Thyroid gland (tissue), 4 donors: ENCODE measurements around the gene COX4I2. TPM values are rescaled to one million over a fixed set of nuclear protein-coding genes. Genes with fewer than 3 reads are reported as not detected.

Experiments
- DNase-seq, 2 donors: peaks; one replicate each; pipeline ENCODE4 v3.0.0-alpha.2; 2019
- H3K27ac ChIP-seq, 3 donors: fragments of 200-600 bp; sonication (generic); 1 replicate in 2 of 3; 2 replicates in 1 of 3; pipeline ENCODE4 v1.5.1; 2016 to 2019; ENCODE audit warnings: mild to moderate bottlenecking in 1 of 3, moderate library complexity in 1 of 3
- H3K27me3 ChIP-seq: fragments of 200-600 bp; sonication (generic); one replicate; pipeline ENCODE4 v1.5.1; 2019
- H3K36me3 ChIP-seq, 2 donors: fragments of 200-600 bp; sonication (generic); one replicate each; pipeline ENCODE4 v1.5.1; 2016 to 2019
- H3K4me1 ChIP-seq, 2 donors: fragments of 200-600 bp; sonication (generic); one replicate each; pipeline ENCODE4 v1.5.1; 2017 to 2019
- H3K4me3 ChIP-seq, 3 donors: fragments of 200-600 bp; sonication (generic); replicated peaks in 1 of 3; 1 replicate in 2 of 3; 2 replicates in 1 of 3; pipeline ENCODE4 v1.5.1; 2016; ENCODE audit warnings: mild to moderate bottlenecking in 1 of 3
- H3K9me3 ChIP-seq: fragments of 200-600 bp; sonication (generic); one replicate; pipeline ENCODE4 v1.5.1; 2017
- POLR2A ChIP-seq, 2 donors: fragments of 450-650 bp; IDR thresholded peaks; one replicate each; pipeline ENCODE4 v1.6.1; 2017; ENCODE audit warnings: antibody characterized with exemption in 2 of 2, mild to moderate bottlenecking in 2 of 2, moderate library complexity in 1 of 2
- WGBS, 2 donors: methylation state at CpG; one replicate each; pipeline ENCODE4 v1.1.5; 2017; 5-methylcytosine and 5-hydroxymethylcytosine counted together
- intact Hi-C: fragments of 100-400 bp; cut with DNase I; formaldehyde crosslinking; loops from one replicate; pipeline ENCODE4 v1.15.1; 2023
- microRNA-seq: library from miRNA; unstranded; fragments of <30 nt; microRNA quantifications from one replicate; pipeline ENCODE4, GENCODE V29; 2016
- small RNA-seq: library from RNA; depleted of rRNA; stranded (forward); fragments of <200 nt; gene quantifications from one replicate; pipeline ENCODE3, GENCODE V24; 2016
- total RNA-seq, 4 donors: library from RNA; depleted of rRNA; stranded (reverse); fragments of >200 nt; gene quantifications; one replicate each; pipeline ENCODE4 v1.2.3, GENCODE V29; 2016
- TF ChIP-seq, protein P1 (sequence below), 6 experiments: fragments of 200-600 bp in 3 of 6; fragments of 450-650 bp in 3 of 6; sonication (generic) in 3 of 6; IDR thresholded peaks; one replicate each; pipeline ENCODE4 v1.5.1; 2016 to 2019; ENCODE audit warnings: antibody characterized with exemption in 6 of 6, mild to moderate bottlenecking in 2 of 6, inconsistent platforms in 1 of 6, moderate library complexity in 1 of 6

Gene COX4I2
- total RNA-seq, 4 donors from 2014 or later: 1.1 to 4.8 (median 3.4) TPM

DNA sequence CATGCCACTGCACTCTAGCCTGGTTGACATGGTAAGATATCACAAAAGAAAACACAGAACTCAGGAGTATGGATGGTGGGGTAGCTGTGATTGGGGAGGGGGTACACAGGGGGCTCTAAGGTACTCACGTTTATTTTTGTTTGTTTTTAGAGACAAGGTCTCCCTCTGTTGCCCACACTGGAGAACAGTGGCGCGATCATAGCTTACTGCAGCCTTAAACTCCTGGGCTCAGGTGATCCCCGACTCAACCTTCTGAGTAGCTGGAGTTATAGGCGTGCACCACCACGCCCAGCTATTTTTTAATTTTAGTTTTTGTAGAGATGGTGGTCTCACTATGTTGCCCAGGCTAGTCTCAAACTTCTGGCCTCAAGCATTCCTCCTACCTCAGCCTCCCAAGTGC lies 55.7 kb downstream of the COX4I2 start:
- intact Hi-C loops: no loop called here
- peak overlapping the region in 1 of 3 donors; percentile 57 for H3K27ac ChIP-seq
- 85 to 86% methylated on average over 6 of the region's 6 CpGs for WGBS, 2 donors
- TF ChIP-seq, protein P1, sequence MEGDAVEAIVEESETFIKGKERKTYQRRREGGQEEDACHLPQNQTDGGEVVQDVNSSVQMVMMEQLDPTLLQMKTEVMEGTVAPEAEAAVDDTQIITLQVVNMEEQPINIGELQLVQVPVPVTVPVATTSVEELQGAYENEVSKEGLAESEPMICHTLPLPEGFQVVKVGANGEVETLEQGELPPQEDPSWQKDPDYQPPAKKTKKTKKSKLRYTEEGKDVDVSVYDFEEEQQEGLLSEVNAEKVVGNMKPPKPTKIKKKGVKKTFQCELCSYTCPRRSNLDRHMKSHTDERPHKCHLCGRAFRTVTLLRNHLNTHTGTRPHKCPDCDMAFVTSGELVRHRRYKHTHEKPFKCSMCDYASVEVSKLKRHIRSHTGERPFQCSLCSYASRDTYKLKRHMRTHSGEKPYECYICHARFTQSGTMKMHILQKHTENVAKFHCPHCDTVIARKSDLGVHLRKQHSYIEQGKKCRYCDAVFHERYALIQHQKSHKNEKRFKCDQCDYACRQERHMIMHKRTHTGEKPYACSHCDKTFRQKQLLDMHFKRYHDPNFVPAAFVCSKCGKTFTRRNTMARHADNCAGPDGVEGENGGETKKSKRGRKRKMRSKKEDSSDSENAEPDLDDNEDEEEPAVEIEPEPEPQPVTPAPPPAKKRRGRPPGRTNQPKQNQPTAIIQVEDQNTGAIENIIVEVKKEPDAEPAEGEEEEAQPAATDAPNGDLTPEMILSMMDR (IDR thresholded peaks at IDR 0.05): no peak
- no peak for TF ChIP-seq POLR2A (IDR thresholded peaks at IDR 0.05)
- H3K36me3 ChIP-seq: peaks cover 0 to 2% of the 10 kb centered on the region in 2 donors
- peaks cover 24 to 52% of the 10 kb centered on the region in 2 donors for H3K4me1 ChIP-seq
- H3K4me3 ChIP-seq: no peak overlapping the region
- no peaks in the 10 kb centered on the region for H3K27me3 ChIP-seq
- no peak for DNase-seq
- H3K9me3 ChIP-seq: no peaks in the 10 kb centered on the region

DNA sequence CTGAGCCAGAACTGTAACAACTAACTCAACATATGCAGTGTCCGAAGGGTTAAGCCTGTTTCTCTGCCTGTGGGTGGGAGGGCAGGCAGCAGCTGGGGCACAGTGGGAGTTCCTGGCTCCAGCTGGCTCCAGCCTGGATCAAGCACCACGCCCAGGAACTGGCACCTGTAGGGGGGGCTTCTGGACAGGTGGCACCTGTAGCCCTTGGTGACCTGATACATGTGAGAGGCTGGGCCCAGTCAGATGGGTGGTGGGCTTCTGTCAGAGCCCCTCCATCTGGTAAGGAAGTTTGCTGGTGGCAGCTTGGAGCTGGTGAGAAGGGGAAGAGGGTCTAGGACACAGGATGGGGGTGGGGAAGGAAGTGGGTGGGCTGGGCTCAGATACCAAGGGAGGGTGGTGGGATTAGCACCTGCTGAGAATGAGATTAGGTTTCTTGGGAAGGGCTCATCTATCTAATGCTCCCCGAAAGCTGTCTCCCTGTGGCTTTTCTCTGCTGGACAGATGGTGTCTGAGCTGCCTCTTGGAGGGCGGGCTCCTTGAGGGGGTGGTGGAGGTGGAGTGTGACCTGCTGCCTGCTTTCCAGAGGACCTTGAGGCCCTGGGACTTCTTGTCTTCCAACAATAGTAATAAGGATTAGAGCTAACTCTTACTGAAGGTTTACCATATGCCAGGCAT lies 56.4 kb downstream of the COX4I2 start:
- Histone ChIP-seq H3K9me3 (no peaks in the 10 kb centered on the region), H3K4me3 (no peak overlapping the region), H3K4me1 (peaks cover 29 to 60% of the 10 kb centered on the region in 2 donors), H3K27ac (peak overlapping the region; percentile 15 to 89 (median 57)), H3K27me3 (no peaks in the 10 kb centered on the region), H3K36me3 (peaks cover 0 to 2% of the 10 kb centered on the region in 2 donors)
- DNase-seq: no peak
- WGBS, 2 donors: 71% methylated on average over 4 of the region's 4 CpGs
- TF ChIP-seq, protein P1 (IDR thresholded peaks at IDR 0.05): no peak
- no peak for TF ChIP-seq POLR2A (IDR thresholded peaks at IDR 0.05)
- intact Hi-C loops: no loop called here

Small RNA genes lying within 50 kb of the gene (microRNA-seq; reads per million reads assigned to microRNA genes)
- not detected for gene MIR3193

Small RNA genes lying within 50 kb of the gene (small RNA-seq; reads per million reads assigned to genes)
- not detected for gene MIR3193

Other genes starting within 250 kb of the COX4I2 start
- gene DEFB119, start 247.3 kb upstream of the COX4I2 start, total RNA-seq: 1 to 10 TPM in 2 of 4 donors, not detected in 2; 2.0 to 3.1 TPM
- not detected for gene DEFB121, start 231.7 kb upstream of the COX4I2 start, total RNA-seq
- gene DEFB123, start 197.3 kb upstream of the COX4I2 start, total RNA-seq: 1 to 10 TPM in 1 of 4 donors, not detected in 3; 6.9 TPM
- not detected for gene DEFB124, start 162.8 kb upstream of the COX4I2 start, total RNA-seq
- 1 to 10 TPM in 2 of 4 donors, under 1 TPM in 2; 0.54 to 3.4 (median 0.98) TPM for gene REM1, start 162.6 kb upstream of the COX4I2 start, total RNA-seq
- 100 to 1,000 TPM in 2 of 4 donors, 10 to 100 TPM in 2; 82.8 to 136 (median 111) TPM for gene HM13, start 123.5 kb upstream of the COX4I2 start, total RNA-seq
- 1,000 to 10,000 TPM; 1,083 to 1,350 (median 1,205) TPM for gene ID1, start 32.6 kb upstream of the COX4I2 start, total RNA-seq
- gene BCL2L1, start 85.0 kb downstream of the COX4I2 start, total RNA-seq: 100 to 1,000 TPM; 110 to 154 (median 125) TPM
- 1 to 10 TPM in 2 of 4 donors, under 1 TPM in 2; 0.39 to 2.0 (median 0.82) TPM for gene TPX2, start 101.4 kb downstream of the COX4I2 start, total RNA-seq
- gene MYLK2, start 181.4 kb downstream of the COX4I2 start, total RNA-seq: under 1 TPM in 2 of 4 donors, not detected in 2; 0.22 to 0.83 TPM
- gene FOXS1, start 207.7 kb downstream of the COX4I2 start, total RNA-seq: 1 to 10 TPM in 1 of 4 donors, under 1 TPM in 1, not detected in 2; 0.44 to 1.0 TPM
- 1 to 10 TPM; 5.4 to 9.1 (median 7.0) TPM for gene DUSP15, start 232.6 kb downstream of the COX4I2 start, total RNA-seq
- 1 to 10 TPM in 3 of 4 donors, under 1 TPM in 1; 0.40 to 1.5 (median 1.2) TPM for gene TTLL9, start 232.7 kb downstream of the COX4I2 start, total RNA-seq